H9 (cell line): ENCODE results near the gene ZNF362. TPM values are rescaled to one million over a fixed set of nuclear protein-coding genes. Genes with fewer than 3 reads are reported as not detected.

Source experiments
- DNase-seq: peaks from one replicate; pipeline ENCODE4 v3.0.0-alpha.2; 2017
- H2AFZ ChIP-seq: one replicate; pipeline ENCODE4 v1.6.1; 2013; ENCODE audit warnings: mild to moderate bottlenecking, low read length, control low read depth, moderate library complexity
- H2AK5ac ChIP-seq: 2 replicates; pipeline ENCODE4 v1.6.1; 2013; ENCODE audit warnings: low read length, control low read depth, mixed read lengths; ENCODE audit not compliant: insufficient read length
- H2BK120ac ChIP-seq: one replicate; pipeline ENCODE4 v1.6.1; 2013; ENCODE audit warnings: low read depth, mild to moderate bottlenecking, low read length, control low read depth, inconsistent platforms; ENCODE audit not compliant: poor library complexity, severe bottlenecking
- H2BK12ac ChIP-seq: 2 replicates; pipeline ENCODE4 v1.6.1; 2013; ENCODE audit warnings: low read length, control low read depth, mixed read lengths, low read depth; ENCODE audit not compliant: insufficient read length
- H2BK15ac ChIP-seq: 2 replicates; pipeline ENCODE4 v1.6.1; 2013; ENCODE audit warnings: low read depth, low read length, control low read depth
- H2BK20ac ChIP-seq: one replicate; pipeline ENCODE4 v1.6.1; 2013; ENCODE audit warnings: low read depth, mild to moderate bottlenecking, low read length, control low read depth, inconsistent platforms; ENCODE audit not compliant: poor library complexity, severe bottlenecking
- H2BK5ac ChIP-seq: 2 replicates; pipeline ENCODE4 v1.6.1; 2013; ENCODE audit warnings: low read length, control low read depth, mixed read lengths; ENCODE audit not compliant: insufficient read length
- H3K14ac ChIP-seq: 2 replicates; pipeline ENCODE4 v1.6.1; 2013; ENCODE audit warnings: low read length, control low read depth; ENCODE audit not compliant: insufficient read depth
- H3K18ac ChIP-seq: 2 replicates; pipeline ENCODE4 v1.6.1; 2013; ENCODE audit warnings: low read depth, mild to moderate bottlenecking, mixed read lengths, low read length, control low read depth; ENCODE audit not compliant: insufficient read length
- H3K23ac ChIP-seq: 2 replicates; pipeline ENCODE4 v1.6.1; 2013; ENCODE audit warnings: low read length, control low read depth, mixed read lengths, low read depth; ENCODE audit not compliant: insufficient read length
- H3K23me2 ChIP-seq: 2 replicates; pipeline ENCODE4 v1.6.1; 2013; ENCODE audit warnings: low read depth, mild to moderate bottlenecking, mixed read lengths, low read length, control low read depth; ENCODE audit not compliant: insufficient read length, poor library complexity, severe bottlenecking
- H3K27ac ChIP-seq: 2 replicates; pipeline ENCODE4 v1.5.1; 2013; ENCODE audit warnings: low read length, control low read depth, mixed read lengths, low read depth; ENCODE audit not compliant: insufficient read length
- H3K27me3 ChIP-seq: 2 replicates; pipeline ENCODE4 v1.6.1; 2013; ENCODE audit warnings: low read length, control low read depth, inconsistent platforms; ENCODE audit not compliant: insufficient read depth
- H3K4ac ChIP-seq: 2 replicates; pipeline ENCODE4 v1.6.1; 2013; ENCODE audit warnings: low read depth, mild to moderate bottlenecking, control low read depth, inconsistent platforms, low read length, moderate library complexity
- H3K4me1 ChIP-seq: 2 replicates; pipeline ENCODE4 v1.6.1; 2013; ENCODE audit warnings: low read length, control low read depth, inconsistent platforms; ENCODE audit not compliant: insufficient read depth
- H3K4me2 ChIP-seq: 2 replicates; pipeline ENCODE4 v1.6.1; 2013; ENCODE audit warnings: low read length, control low read depth, mixed read lengths; ENCODE audit not compliant: insufficient read length, insufficient read depth
- H3K56ac ChIP-seq: 2 replicates; pipeline ENCODE4 v1.6.1; 2013; ENCODE audit warnings: low read depth, mild to moderate bottlenecking, mixed read lengths, low read length, control low read depth; ENCODE audit not compliant: insufficient read length
- H3K79me1 ChIP-seq: 2 replicates; pipeline ENCODE4 v1.6.1; 2013; ENCODE audit warnings: low read depth, mild to moderate bottlenecking, moderate library complexity, low read length, control low read depth, inconsistent platforms; ENCODE audit not compliant: insufficient read depth, poor library complexity, severe bottlenecking
- H3K79me2 ChIP-seq: 2 replicates; pipeline ENCODE4 v1.6.1; 2013; ENCODE audit warnings: low read length, control low read depth, inconsistent platforms; ENCODE audit not compliant: insufficient read depth
- H3K9ac ChIP-seq: 2 replicates; pipeline ENCODE4 v1.6.1; 2013; ENCODE audit warnings: low read length, control low read depth, mixed read lengths; ENCODE audit not compliant: insufficient read length; ENCODE audit errors: extremely low read depth
- H3K9me3 ChIP-seq: one replicate; pipeline ENCODE4 v1.6.1; 2013; ENCODE audit warnings: low read depth, low read length, inconsistent platforms; ENCODE audit not compliant: control insufficient read depth
- H3T11ph ChIP-seq: one replicate; pipeline ENCODE4 v1.6.1; 2013; ENCODE audit warnings: mild to moderate bottlenecking, low read length, control low read depth, inconsistent platforms
- H4K20me1 ChIP-seq: one replicate; pipeline ENCODE4 v1.6.1; 2013; ENCODE audit not compliant: control insufficient read depth, insufficient read length, insufficient read depth
- H4K5ac ChIP-seq: 2 replicates; pipeline ENCODE4 v1.6.1; 2013; ENCODE audit warnings: low read depth, mild to moderate bottlenecking, mixed read lengths, low read length, control low read depth; ENCODE audit not compliant: insufficient read length
- H4K8ac ChIP-seq: replicated peaks from 2 replicates; pipeline ENCODE4 v1.6.1; 2013; ENCODE audit warnings: low read length, control low read depth, mixed read lengths, low read depth; ENCODE audit not compliant: insufficient read length
- H4K91ac ChIP-seq: 2 replicates; pipeline ENCODE4 v1.6.1; 2013; ENCODE audit warnings: low read depth, mild to moderate bottlenecking, moderate library complexity, mixed read lengths, low read length, control low read depth; ENCODE audit not compliant: insufficient read length
- H3K27ac Mint-ChIP-seq, 3 experiments: 2 replicates in 2 of 3; 3 replicates in 1 of 3; pipeline ENCODE4 v1.8.0; 2020 to 2021; ENCODE audit warnings: mixed read lengths in 3 of 3, mild to moderate bottlenecking in 1 of 3, moderate library complexity in 1 of 3
- H3K27me3 Mint-ChIP-seq: 2 replicates; pipeline ENCODE4 v1.8.0; 2021; ENCODE audit warnings: low read depth, mild to moderate bottlenecking, moderate library complexity, mixed read lengths
- H3K36me3 Mint-ChIP-seq, 3 experiments: 2 replicates in 2 of 3; 3 replicates in 1 of 3; pipeline ENCODE4 v1.8.0; 2020 to 2021; ENCODE audit warnings: low read depth in 3 of 3, mixed read lengths in 3 of 3; ENCODE audit not compliant: insufficient read depth in 1 of 3
- H3K4me1 Mint-ChIP-seq, 2 experiments: 2 replicates each; pipeline ENCODE4 v1.8.0; 2020; ENCODE audit warnings: mixed read lengths in 2 of 2
- H3K4me3 Mint-ChIP-seq, 2 experiments: 2 replicates in 1 of 2; 3 replicates in 1 of 2; pipeline ENCODE4 v1.8.0; 2020 to 2021; ENCODE audit warnings: mild to moderate bottlenecking in 2 of 2, mixed read lengths in 2 of 2, moderate library complexity in 1 of 2
- H3K9me3 Mint-ChIP-seq, 2 experiments: 2 replicates in 1 of 2; 3 replicates in 1 of 2; pipeline ENCODE4 v1.8.0; 2020; ENCODE audit warnings: mild to moderate bottlenecking in 2 of 2, mixed read lengths in 2 of 2, moderate library complexity in 1 of 2
- WGBS: extraction: QIAGEN DNeasy Blood & Tissue Kit; methylation state at CpG from one replicate; pipeline ENCODE4 v1.1.7; 2013; ENCODE audit warnings: missing lambda C conversion rate, low lambda C conversion rate, mixed read lengths; ENCODE audit not compliant: insufficient read length; ENCODE audit errors: extremely low coverage; 5-methylcytosine and 5-hydroxymethylcytosine counted together
- total RNA-seq: library from RNA; stranded (reverse); gene quantifications from 2 replicates; pipeline ENCODE4 v1.2.1, GENCODE V29; 2021
- TF ChIP-seq, protein P1 (sequence below): fragments of 200-600 bp; sonication (generic); conservative IDR thresholded peaks from 3 replicates; pipeline ENCODE4 v1.8.0; 2021; ENCODE audit warnings: antibody characterized with exemption, mild to moderate bottlenecking

Gene ZNF362
- total RNA-seq, 1 experiment from 2014 or later, result 18.7 TPM

DNA sequence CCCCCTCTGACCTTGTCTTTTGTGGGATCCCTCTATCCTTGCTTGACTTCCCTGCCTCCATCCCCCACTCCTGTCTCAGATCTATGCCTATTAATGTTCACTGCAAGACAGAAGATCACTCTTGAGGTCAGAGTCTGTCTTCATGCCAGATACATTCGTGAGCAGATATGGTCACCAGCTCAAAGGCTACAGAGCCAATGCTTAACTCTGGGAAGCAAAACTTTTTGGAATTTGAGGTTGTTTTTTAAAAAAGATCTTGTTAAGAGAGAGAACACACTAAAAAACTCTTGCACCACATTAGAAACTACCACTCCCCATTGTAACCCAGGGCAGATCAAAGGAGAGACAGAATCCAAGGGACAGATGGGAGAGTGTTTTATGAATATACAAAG, 81.8 kb downstream of the ZNF362 start:
- Histone ChIP-seq H4K5ac (no peak overlapping the region), H3K18ac (no peak overlapping the region), H3K4me2 (no peak overlapping the region), H4K91ac (no peak overlapping the region), H2BK20ac (no peak overlapping the region), H2BK15ac (no peak overlapping the region), H3K27me3 (no peaks in the 10 kb centered on the region), H3K79me1 (no peaks in the 10 kb centered on the region), H2AK5ac (no peak overlapping the region), H4K8ac (no peak overlapping the region), H3K14ac (no peak overlapping the region), H3K9ac (no peak overlapping the region), H3K9me3 (no peaks in the 10 kb centered on the region), H3K79me2 (no peaks in the 10 kb centered on the region), H3T11ph (no peak overlapping the region), H2BK120ac (no peak overlapping the region), H3K23me2 (no peaks in the 10 kb centered on the region), H2BK12ac (no peak overlapping the region), H3K23ac (no peak overlapping the region), H3K4me1 (peaks cover 10% of the 10 kb centered on the region), H4K20me1 (no peaks in the 10 kb centered on the region), H3K4ac (no peak overlapping the region), H2BK5ac (no peak overlapping the region), H3K56ac (no peak overlapping the region), H2AFZ (no peak overlapping the region), H3K27ac (no peak overlapping the region)
- DNase-seq, result no peak
- Mint-ChIP-seq H3K36me3 (peaks cover 0 to 7% (median 0%) of the 10 kb centered on the region in 3 experiments; a peak in 2 of 7 replicates), H3K9me3 (no peaks in the 10 kb centered on the region), H3K4me3 (no peak overlapping the region; a peak in 1 of 5 replicates), H3K27ac (peak overlapping the region in 2 of 3 experiments; percentile 14 to 98; a peak in 3 of 7 replicates), H3K4me1 (peaks cover 58 to 70% of the 10 kb centered on the region in 2 experiments), H3K27me3 (peaks cover 5% of the 10 kb centered on the region)
- no CpG with 5 or more reads among the region's 1 CpG for WGBS
- TF ChIP-seq, protein P1, sequence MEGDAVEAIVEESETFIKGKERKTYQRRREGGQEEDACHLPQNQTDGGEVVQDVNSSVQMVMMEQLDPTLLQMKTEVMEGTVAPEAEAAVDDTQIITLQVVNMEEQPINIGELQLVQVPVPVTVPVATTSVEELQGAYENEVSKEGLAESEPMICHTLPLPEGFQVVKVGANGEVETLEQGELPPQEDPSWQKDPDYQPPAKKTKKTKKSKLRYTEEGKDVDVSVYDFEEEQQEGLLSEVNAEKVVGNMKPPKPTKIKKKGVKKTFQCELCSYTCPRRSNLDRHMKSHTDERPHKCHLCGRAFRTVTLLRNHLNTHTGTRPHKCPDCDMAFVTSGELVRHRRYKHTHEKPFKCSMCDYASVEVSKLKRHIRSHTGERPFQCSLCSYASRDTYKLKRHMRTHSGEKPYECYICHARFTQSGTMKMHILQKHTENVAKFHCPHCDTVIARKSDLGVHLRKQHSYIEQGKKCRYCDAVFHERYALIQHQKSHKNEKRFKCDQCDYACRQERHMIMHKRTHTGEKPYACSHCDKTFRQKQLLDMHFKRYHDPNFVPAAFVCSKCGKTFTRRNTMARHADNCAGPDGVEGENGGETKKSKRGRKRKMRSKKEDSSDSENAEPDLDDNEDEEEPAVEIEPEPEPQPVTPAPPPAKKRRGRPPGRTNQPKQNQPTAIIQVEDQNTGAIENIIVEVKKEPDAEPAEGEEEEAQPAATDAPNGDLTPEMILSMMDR, result no peak
